GM11168 (cell line): ENCODE measurements around the gene MARS1.
"Not testable (repeated sequence)": the region's sequence is repeated elsewhere in the genome, so short reads cannot be mapped to it uniquely, and the experiment has no call there.

Experiments
- in situ Hi-C: fragments of 300-500 bp; cut with MboI; formaldehyde crosslinking; loops from one replicate; pipeline ENCODE4 v1.12.0; 2022; ENCODE audit warnings: low sequenced_read_pairs; ENCODE audit not compliant: unreplicated experiment

MARS1 gene

DNA sequence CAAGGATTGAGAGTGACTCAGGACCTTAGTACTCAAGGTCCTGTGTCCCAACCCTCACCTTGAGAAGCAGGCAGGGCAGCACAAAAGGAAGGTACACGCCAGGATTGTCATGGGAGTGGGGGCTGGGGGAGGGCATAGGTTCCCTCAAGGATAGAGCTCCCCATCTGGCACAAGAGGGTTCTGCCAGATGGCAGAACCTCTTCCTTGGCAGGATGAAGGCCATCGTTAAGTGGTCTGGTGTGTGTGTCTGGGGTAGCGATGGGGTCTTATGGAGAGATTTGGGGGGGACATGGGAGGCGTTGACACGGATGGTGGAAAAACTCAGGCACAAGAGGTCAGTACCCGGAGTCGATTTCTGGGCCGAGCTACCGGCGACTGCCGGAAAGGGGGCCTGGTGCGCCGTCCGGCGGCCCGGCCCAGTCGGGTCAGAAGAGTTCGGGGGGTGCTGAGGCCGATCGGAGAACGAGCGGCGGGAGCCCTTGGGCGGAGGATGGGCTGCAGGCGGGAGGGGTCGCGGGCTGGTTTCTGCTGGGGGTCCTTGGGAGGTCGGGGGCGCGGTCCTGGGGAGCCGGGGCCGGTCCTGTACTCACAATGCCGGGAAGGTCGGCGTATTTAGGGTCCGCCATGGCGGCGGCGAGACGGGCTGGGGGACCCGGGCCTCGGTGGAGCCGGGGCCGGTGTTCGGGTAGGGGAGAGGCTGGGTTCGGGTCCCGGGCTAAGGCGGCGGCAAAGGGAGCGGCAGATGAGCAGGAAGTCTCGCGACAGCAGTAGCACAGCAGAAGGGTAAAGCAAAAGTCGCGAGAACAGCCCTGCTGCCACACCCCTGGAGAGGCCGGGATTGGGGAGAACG is 58.8 kb downstream of the MARS1 start, which contains the start of gene DCTN2:
TSS of gene DCTN2 (minus strand) at position 755 of the 850 bp plus-strand sequence. CDS start at position 626, 129 bp downstream.
- in situ Hi-C loops, result no loop called here

DNA sequence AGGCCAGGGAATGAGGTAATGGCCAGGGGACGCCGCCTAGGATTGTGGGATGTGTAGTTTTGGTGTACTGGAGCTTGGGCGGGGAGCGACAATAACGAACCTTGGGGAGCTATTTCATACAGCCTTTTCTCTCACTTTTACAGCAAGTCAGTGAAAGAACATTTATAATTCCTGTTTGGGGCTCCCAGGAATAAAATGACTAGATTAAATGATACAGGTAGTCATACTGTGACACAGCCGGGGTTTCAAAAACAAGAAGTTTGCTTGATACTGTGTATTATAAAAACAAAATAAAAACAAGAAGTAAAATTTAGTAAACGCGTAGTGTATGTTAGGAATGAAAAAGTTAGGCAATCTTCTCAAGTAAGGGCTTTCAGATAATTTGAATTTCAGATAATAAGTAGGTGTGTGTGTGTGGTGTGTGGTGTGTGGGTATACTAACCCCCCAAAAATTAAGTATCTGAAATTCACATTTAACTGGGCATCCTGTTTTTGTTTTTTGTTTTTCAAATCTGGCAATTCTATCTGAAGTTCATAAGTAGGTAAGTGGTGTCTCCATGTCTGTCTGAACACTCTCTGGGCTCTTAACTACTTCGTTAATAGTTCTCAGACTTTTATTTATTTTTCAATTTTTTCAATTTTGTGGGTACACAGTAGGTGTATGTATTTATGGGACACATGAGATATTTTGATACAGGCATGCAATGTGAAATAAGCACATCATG is 59.6 kb downstream of the MARS1 start:
- in situ Hi-C loops, result no loop called here

DNA sequence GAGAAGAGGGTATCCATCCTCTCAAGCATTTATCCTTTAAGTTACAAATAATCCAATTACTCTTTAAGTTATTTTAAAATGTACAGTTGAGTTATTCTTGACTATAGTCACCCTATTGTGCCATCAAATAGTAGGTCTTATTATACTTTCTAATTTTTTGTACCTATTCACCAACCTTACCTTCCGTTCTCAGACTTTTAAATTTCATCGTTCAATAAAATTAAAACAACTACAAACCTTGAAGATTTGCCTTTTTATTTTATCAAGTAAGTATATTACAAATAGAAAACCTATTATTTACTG is 60.1 kb downstream of the MARS1 start:
- in situ Hi-C loops, result no loop called here

DNA sequence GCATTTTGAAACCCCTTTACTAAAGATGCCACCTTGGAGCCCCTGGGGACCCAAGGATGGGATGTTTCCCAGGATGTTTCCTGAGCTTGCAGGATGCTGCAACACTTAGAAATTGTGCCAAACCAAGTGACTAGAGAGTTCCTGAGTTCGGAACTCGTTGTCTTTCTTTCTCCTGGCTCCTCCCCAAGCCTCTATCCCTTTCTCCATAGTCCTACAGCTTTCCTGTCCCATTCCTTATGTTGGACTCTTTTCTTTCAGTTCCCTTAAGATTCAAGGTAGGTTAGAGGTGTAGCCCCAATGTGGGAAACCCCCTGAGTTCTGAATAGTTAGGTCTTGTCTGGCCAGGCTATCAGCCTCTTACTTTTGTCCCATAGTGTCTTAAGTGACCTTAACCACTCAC is 60.6 kb downstream of the MARS1 start:
- in situ Hi-C loops, result no loop called here

DNA sequence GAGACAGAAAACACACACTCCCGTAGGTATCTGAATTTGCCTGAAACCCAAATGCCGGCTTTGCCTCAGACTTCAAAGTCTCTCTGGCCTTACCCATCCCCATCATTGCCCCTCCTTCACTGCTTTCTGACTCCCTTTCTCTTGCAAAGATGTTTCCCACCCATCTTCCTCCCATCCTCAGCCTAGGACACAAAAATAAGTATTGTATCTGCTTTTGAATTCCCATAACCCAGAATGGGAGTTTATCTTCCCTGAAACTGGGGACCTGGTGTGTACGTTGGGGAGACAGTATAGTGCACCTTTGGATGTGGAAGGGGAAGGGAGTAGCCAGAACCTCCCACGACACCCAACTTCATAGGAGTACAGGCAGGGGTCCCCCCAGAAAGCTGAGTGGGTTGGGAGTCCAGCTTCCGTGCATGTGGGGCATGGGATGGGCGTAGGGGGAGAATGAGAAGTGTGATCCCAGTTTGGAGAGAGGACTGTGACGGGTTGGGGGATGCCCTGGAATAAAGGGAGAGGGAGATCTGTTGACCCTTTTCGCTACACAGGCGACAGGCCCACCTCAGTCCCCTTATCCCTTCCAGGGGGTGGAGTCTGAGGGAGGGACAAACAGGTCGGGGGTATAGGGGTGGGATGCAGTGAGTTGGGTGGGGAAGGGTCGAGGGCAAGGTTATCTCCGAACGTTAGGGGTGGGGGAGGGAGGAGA is 61.5 kb downstream of the MARS1 start:
- in situ Hi-C loops, result no loop called here

DNA sequence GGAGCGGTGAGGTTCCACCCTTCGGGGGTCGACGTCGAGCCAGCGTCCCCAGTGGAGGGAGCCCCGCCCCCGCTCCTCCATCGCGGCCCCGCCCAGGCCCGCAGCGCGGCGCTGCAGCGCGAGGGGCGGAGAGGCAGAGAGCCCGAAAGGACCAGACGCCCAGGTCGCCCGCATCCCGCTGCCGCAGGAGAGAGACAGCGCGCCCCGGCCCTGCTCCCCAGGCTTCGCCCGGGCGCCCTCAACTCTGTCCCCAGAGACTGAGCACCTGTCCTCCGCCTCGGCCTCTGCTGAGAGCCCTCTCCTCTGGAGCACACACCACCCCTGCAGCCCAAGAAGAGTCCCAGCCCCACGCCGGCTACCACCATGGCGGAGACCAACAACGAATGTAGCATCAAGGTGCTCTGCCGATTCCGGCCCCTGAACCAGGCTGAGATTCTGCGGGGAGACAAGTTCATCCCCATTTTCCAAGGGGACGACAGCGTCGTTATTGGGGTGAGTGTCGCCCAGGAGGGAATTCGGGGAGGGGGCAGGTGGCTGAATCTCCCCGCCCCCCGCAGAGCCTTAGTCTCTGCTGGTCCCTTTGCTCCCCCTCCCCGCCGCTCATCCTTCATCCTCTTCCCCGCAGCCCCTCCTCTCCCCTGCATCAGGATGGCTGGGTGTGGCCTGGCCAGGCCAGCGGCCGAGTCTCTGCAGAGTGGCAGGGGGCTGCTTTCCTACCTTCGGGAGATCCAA is 62.2 kb downstream of the MARS1 start, which contains the start of gene KIF5A:
TSS of gene KIF5A (plus strand) at position 136 of the 732 bp plus-strand sequence. CDS start at position 364, 228 bp downstream.
- in situ Hi-C loops, result no loop called here

DNA sequence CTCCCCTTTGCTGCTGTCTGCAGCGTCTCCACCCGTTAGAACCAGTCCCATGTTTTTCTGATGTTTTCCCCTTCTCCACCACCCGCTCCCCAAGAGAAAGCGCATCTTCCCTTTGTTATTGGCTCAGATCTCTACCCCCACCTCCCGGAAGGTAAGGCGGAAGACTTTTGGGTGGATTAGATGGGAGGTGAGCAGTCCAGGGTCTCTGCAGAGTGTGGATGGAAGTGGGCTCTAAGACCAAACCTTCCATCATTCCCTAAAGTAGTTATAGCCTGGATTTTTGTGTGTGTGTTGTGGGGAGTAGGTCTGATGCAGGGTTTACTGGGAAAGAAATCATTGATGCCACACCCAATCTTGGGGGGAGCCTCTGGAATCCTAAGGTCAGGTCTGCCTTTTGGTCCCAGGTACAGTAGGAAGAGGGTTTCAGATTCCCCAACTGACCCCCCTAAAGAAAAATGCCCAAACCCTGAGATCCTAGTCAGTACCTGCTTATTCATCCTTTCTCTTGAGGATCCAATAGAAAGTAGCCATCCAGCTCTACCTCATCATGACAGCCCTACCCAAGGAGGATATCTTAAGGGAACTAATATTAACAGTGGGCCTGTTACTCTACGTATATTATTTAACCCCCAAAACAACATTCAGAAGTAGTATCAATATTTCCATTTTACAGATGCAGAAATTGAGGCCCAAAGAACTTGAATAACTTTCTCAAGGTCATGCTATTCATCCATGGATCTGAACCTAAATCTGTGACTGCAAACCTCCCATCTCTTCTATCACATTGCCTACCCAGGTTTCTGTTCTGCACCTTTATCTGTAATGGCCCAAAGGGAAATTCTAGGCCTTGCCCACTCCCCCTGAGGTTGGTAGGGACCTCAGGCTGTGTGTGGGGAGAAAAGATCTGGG is 63.0 kb downstream of the MARS1 start:
- in situ Hi-C loops, result no loop called here

DNA sequence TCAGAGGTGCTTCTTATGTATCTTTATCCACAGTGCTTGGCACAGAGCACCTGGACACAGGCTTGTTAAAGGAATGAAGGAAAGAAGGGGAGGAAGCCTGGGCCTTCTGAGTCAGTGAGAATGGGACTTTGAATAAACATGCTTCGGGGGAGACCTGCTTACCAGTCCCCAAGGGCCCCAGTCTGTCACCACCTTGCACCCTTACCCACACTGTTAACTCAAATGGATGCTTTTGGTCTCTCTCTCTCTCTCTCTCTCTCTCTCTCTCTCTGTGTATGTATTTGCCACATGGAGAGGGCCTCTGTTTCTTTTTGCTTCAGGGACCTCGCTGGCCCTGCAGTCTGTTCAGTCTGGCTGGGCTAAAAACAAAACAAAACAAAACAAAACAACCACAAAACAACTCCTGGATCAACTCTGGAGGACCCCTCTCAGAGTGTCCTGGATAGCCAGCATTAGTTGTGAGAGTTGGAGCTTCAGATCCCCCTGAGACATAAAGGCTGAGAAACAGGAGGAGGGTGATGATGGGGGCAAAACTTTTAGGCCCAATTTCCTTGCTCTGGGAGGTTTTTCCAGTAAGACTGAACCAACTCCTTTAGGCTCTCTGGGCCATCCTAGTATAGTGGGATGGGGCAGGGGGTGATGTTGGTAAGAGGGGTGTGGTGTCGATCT is 63.9 kb downstream of the MARS1 start:
- in situ Hi-C loops, result no loop called here

DNA sequence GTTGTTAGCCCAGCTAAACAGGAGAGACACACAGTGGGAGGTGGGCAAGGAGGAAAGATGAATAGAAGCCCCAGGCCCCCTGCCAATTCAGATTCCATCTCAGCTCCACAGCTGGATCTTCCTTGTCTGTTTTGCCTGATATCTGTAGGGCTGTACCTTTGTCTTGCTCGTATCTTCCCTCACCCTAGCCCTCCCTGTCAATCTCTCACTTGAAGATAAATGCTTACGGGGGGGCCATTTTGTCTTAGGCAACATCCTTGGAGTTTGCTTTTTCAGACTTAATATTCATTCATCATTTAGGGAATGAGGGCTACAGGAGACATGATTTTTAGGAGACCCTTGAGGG is 64.4 kb downstream of the MARS1 start:
- in situ Hi-C loops, result no loop called here

DNA sequence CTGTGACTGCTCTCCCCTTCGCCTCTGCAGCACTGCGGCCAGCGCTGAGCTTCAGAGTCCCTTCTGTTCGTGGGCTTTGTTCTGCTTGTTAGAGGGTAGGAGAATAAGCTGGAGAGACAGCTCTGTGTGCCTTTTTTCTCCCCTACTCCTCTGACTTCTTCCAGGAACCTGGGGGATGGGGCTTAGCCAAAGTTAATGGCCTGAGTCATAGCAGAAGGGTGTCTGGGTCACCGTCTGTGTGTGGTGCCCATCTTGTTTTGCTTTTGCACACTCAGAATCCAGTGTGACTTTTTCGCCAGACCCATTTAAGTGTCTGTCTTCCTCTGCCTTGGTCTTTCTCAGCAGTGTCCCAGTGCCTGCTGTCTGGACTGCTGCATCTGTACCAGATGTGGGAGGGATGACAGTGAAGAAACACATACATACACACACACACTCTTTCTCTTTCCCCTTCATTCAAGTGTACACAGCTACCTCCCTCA is 65.0 kb downstream of the MARS1 start:
- in situ Hi-C loops, result no loop called here

DNA sequence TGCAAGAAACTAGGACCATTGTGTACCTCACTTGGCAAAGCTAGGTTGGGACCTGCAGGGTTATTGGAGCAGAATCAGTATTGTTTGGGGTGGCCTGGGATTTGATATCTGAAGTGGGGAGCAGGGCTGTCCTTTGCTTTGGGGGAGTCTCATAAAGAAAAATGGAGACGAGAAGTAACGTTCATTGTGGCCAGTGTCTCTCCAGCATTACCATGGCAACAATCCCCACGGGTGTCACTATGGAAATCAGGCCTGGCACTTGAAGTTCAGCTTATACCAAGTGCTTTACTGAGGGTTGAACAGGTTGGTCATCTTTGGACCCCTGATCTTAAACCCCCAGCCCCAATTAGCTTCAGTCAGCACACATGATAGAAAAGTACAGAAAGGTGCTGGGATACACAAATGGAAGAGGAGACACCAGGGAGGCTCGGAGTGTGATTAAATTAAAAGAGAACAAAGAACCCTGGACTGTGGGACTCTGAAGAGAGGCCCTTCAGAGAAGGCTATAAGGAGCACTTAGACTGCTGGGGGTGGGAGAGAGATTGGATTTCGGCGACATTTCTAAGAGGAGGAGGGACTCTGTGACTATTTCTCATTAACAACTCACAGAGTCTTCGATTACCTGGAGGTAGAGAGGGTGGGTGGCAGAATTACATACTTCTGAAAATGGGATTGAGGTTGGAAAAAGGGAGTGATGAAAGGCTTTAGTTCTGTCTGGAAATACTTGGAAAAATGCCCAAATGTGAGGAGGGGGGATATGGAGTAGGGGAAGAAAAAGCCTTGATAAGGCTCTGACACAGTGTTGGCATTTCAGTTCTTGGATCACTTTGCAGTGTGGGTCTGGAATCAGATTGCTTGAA is 65.7 kb downstream of the MARS1 start:
- in situ Hi-C loops, result no loop called here

DNA sequence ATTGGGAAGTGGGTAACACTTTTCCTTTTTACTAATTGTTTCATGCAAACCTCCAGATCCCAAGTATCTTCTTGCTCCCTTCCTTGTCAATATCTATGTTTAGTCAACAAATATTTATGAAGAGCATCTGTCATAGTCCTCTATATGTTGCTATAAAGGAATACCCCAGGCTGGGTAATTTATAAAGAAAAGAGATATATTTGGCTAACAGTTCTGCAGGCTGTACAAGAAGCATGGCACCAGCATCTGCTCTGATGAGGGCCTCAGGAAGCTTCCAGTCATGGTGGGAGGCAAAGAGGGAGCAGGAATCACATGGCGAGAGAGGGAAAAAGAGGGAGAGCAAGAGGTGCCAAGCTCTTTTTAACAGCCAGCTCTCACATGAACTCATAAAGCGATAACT is 66.6 kb downstream of the MARS1 start:
- in situ Hi-C loops, result no loop called here

DNA sequence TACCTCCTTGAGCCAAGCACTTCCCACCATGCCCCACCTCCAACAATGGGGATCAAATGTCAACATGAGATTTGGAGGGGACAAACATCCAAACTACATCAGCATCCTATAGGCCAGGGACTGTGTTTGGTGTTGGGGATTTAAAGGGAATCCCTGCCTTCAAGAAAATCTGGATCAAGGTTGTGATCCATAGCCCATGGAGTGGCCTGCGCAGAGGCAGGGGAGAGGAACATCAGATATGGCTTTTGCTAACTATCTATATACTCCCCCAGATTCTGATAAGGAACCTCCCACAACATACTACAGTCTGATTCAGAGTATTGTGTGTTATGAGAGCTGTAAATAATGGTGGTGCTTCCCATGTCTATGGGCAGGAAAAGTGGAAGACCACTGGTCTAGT is 67.0 kb downstream of the MARS1 start:
- in situ Hi-C loops, result no loop called here

DNA sequence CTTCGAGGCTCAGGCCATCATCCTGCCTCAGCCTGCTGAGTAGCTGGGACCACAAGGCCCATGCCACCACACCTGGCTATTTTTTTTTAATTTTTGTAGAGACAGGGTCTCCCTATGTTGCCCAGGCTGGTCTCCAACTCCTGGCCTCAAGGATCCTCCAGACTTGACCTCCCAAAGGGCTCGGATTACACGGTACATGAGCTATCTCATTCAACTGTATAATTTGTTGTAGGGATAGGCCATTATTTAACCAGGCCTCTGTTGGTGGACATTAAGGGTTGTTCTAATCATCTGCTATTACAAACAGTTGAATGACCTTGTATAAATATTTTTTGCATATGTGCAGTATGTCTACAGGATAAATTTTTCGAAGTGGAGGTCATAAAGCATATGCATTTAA is 71.0 kb downstream of the MARS1 start:
- in situ Hi-C loops, result no loop called here

DNA sequence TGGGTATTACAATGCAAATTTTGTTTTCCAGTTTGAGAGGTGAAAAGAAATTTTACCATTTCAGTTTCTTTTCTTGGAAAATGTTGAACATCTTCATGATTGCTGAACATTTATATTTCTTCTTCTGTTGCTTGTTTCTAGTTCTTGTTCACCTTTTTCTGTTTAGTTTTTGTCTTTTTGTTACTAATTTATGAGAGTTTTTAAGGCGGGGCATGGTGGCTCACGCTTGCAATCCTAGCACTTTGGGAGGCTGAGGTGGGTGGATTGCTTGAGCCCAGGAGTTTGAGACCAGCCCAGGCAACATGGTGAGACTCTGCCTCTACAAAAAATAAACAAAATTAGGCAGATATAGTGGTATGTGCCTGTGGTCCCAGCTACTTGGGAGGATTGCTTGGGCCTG is 72.6 kb downstream of the MARS1 start:
- in situ Hi-C loops, result no loop called here

DNA sequence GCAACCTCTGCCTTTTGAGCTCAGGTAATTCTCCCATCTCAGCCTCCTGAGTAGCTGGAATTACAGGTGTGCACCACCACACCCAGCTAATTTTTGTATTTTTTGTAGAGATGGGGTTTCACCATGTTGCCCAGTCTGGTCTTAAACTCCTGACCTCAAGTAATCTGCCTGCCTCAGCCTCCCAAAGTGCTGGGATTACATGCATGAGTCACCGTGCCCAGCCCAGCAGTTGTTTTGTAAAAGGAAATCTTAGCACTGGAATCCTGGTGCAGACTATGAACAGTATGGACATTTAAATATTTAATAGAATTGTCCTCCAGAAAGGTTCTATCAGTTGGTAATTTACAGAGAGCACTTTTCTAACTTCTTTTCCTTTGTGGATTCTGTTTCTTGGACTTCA is 73.2 kb downstream of the MARS1 start:
- in situ Hi-C loops, result not testable (repeated sequence)

DNA sequence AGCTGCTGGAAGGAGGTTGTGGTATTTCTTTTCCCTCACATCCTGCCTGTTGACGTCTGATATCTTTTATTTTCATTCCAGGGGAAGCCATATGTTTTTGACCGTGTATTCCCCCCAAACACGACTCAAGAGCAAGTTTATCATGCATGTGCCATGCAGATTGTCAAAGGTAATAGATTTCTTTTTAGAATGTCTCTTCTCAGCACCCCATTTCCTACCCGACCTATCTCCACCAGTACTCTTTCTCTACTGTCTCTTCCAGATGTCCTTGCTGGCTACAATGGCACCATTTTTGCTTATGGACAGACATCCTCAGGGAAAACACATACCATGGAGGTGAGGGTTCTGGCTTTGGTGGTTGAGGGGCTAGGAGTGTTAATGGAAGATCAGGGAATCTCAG is 75.5 kb downstream of the MARS1 start:
- in situ Hi-C loops, result no loop called here

DNA sequence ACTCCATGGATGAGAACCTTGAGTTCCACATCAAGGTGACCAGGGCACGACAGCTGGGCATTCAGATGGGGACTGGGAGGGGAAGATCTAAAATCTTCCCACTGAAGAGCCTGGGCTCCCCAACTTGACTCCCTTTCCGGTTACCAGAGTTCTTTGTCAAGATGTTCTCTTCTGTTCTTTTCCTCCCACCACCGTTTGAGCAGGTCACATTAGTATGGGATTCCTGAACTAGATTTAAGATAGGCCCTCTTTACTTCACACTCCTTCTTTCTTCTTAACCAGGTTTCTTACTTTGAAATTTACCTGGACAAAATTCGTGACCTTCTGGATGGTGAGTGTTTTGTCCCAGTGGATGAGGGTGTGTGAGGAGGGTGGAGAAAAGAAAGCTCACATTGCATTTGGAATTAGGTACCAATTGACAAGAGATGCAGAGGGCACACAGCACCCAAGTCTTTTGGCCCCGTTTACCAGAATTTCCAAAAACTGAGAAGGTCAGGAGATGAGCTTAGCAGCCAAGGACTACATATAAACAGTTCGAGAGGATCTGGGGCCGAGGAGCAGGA is 76.4 kb downstream of the MARS1 start:
- in situ Hi-C loops, result no loop called here
